K562 (cell line): ENCODE data around the gene CCND3. TPM values are rescaled to one million over a fixed set of nuclear protein-coding genes. Genes with fewer than 3 reads are reported as not detected.

Source experiments
- ADNP ChIP-seq: fragments of 200-800 bp; sonication (Bioruptor generic); IDR thresholded peaks from 2 replicates; pipeline ENCODE4 v1.6.1; 2016; ENCODE audit warnings: missing genetic modification characterization, missing compliant biosample characterization
- BRCA1 ChIP-seq, 2 experiments: fragments of 450-650 bp in 1 of 2; sonication (generic) in 1 of 2; formaldehyde crosslinking in 1 of 2; IDR thresholded peaks; 2 replicates each; pipeline versions ENCODE4 v1.5.0 to v1.6.1; 2017 to 2020; ENCODE audit warnings: mild to moderate bottlenecking in 1 of 2, missing genetic modification reagents in 1 of 2
- CTBP1 ChIP-seq: fragments of 450-650 bp; IDR thresholded peaks from 2 replicates; pipeline ENCODE4 v1.6.1; 2016; ENCODE audit warnings: borderline replicate concordance
- CXXC5 ChIP-seq: fragments of 250-450 bp; sonication (Bioruptor Pico); IDR thresholded peaks from 2 replicates; pipeline ENCODE4 v1.8.0; 2022; ENCODE audit warnings: inconsistent platforms, mild to moderate bottlenecking, moderate library complexity
- GABPA ChIP-seq: fragments of 200-800 bp; sonication (Bioruptor generic); conservative IDR thresholded peaks from 2 replicates; pipeline ENCODE4 v1.6.1; 2016; ENCODE audit warnings: low read depth, missing genetic modification characterization, missing compliant biosample characterization
- KLF6 ChIP-seq: fragments of 250-450 bp; sonication (Bioruptor Pico); IDR thresholded peaks from 2 replicates; pipeline ENCODE4 v1.4.0; 2020; ENCODE audit warnings: mild to moderate bottlenecking, moderate library complexity, borderline replicate concordance
- POLR3A ChIP-seq: IDR thresholded peaks from 2 replicates; pipeline ENCODE4 v1.6.1; 2011; ENCODE audit warnings: borderline replicate concordance, mild to moderate bottlenecking, moderate library complexity; ENCODE audit not compliant: insufficient read length, insufficient read depth; ENCODE audit errors: extremely low read depth
- ZBTB17 ChIP-seq: fragments of 450-650 bp; formaldehyde crosslinking; IDR thresholded peaks from 2 replicates; pipeline ENCODE4 v1.4.0; 2020; ENCODE audit warnings: mild to moderate bottlenecking
- ZNF12 ChIP-seq: sonication (generic); formaldehyde crosslinking; IDR thresholded peaks from 2 replicates; pipeline ENCODE4 v1.4.0; 2020; ENCODE audit warnings: mild to moderate bottlenecking, missing genetic modification reagents
- ZNF57 ChIP-seq: fragments of 450-650 bp; formaldehyde crosslinking; IDR thresholded peaks from 2 replicates; pipeline ENCODE4 v1.4.0; 2020; ENCODE audit warnings: mild to moderate bottlenecking, moderate library complexity
- ZNF830 ChIP-seq: fragments of 250-450 bp; sonication (Bioruptor Pico); IDR thresholded peaks from 2 replicates; pipeline ENCODE4 v1.5.0; 2021; ENCODE audit warnings: mild to moderate bottlenecking
- polyA plus RNA-seq, 8 experiments: library from polyadenylated mRNA; depleted of rRNA in 4 of 8; stranded (reverse) in 5 of 8; unstranded in 3 of 8; fragments of >200 nt; fragmentation: Nextera tagmentation in 2 of 8; fragmentation: Illumina TruSeq in 1 of 8; extraction: Ambion mirVana in 2 of 8; extraction: Trizol in 1 of 8; gene quantifications; 2 replicates each; pipeline versions ENCODE4 v1.2.1 to v1.2.3, GENCODE V29; 2011 to 2014; ENCODE audit warnings: inconsistent platforms in 1 of 8, missing spikeins in 1 of 8
- total RNA-seq, 7 experiments: library from RNA; depleted of rRNA in 6 of 7; stranded (reverse); fragments of >200 nt in 6 of 7; fragmentation: Illumina TruSeq in 2 of 7; extraction: Trizol in 2 of 7; gene quantifications; 2 replicates each; pipeline versions ENCODE4 v1.2.1 to v1.2.3, GENCODE V29; 2011 to 2021; ENCODE audit warnings: low replicate concordance in 1 of 7
- TF ChIP-seq, protein P1 (sequence below): sonication (generic); formaldehyde crosslinking; IDR thresholded peaks from 2 replicates; pipeline ENCODE4 v1.8.1; 2023; ENCODE audit warnings: mild to moderate bottlenecking, missing genetic modification reagents
- TF ChIP-seq, protein P2 (sequence below): fragments of 450-650 bp; IDR thresholded peaks from 2 replicates; pipeline ENCODE4 v1.6.1; 2016; ENCODE audit warnings: borderline replicate concordance
- TF ChIP-seq, protein P3 (sequence below), 2 experiments: IDR thresholded peaks; 2 replicates each; pipeline ENCODE4 v1.6.1; 2011; ENCODE audit warnings: borderline replicate concordance in 1 of 2, control low read depth in 1 of 2, low read depth in 1 of 2, low read length in 1 of 2, mild to moderate bottlenecking in 1 of 2, mixed read lengths in 1 of 2, moderate library complexity in 1 of 2; ENCODE audit not compliant: insufficient read depth in 1 of 2, insufficient read length in 1 of 2, poor library complexity in 1 of 2, severe bottlenecking in 1 of 2; ENCODE audit errors: extremely low read depth in 1 of 2
- TF ChIP-seq, protein P4 (sequence below): fragments of 450-650 bp; IDR thresholded peaks from 2 replicates; pipeline ENCODE4 v1.7.0; 2016; ENCODE audit warnings: borderline replicate concordance
- TF ChIP-seq, protein P5 (sequence below), 2 experiments: fragments of 450-650 bp; IDR thresholded peaks; 2 replicates each; pipeline ENCODE4 v1.6.1; 2016

CCND3 gene
- total and polyA plus RNA-seq, 9 of the 15 experiments (the other 6 are each of a cell fraction or from before 2014, with no cell fraction given) = 21.5 to 204 (median 97.4) TPM

DNA sequence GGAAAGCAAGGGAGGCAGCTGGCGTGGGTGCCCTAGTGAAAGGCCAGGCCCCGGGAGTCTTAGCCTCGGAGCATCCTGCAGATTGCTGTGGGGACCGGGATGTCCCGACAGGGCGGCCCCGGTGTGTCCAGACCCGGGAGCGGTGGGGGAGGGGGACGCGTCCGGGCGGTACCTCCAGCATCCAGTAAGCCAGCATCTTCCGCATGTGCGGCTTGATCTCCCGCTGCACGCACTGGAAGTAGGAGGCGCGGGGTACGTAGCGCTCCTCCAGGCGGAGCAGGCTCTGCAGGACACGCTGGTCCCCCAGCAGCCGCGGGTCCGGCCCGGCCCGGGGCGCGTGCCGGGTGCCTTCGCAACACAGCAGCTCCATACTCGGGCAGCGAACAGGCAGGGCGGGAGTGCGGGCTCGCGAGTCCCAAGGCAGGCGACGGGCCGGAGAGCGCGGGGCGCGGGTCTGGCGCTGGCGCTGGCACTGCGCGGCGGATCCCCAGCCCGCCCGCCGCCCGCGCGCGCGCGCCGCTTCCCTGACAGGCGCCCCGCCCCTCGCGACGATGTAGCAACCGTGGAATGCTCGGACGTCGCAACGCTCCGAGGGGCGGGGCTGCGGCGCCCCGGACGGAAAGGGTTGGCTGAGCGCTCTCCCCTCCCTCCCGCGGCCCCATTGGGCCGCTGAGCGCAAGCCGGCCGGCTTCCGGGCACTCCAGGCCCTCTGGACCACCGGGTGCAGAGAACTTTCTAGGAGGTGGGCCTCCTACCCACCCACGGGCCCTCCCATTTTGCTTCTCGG lies at the start of gene CCND3 (continued):
- TF ChIP-seq ADNP (tag) = no peak
- TF ChIP-seq, protein P1, sequence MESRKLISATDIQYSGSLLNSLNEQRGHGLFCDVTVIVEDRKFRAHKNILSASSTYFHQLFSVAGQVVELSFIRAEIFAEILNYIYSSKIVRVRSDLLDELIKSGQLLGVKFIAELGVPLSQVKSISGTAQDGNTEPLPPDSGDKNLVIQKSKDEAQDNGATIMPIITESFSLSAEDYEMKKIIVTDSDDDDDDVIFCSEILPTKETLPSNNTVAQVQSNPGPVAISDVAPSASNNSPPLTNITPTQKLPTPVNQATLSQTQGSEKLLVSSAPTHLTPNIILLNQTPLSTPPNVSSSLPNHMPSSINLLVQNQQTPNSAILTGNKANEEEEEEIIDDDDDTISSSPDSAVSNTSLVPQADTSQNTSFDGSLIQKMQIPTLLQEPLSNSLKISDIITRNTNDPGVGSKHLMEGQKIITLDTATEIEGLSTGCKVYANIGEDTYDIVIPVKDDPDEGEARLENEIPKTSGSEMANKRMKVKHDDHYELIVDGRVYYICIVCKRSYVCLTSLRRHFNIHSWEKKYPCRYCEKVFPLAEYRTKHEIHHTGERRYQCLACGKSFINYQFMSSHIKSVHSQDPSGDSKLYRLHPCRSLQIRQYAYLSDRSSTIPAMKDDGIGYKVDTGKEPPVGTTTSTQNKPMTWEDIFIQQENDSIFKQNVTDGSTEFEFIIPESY (CRISPR knock-in tag) = peak; percentile 43; the same call in 1 of the 2 replicates
- TF ChIP-seq, protein P2, sequence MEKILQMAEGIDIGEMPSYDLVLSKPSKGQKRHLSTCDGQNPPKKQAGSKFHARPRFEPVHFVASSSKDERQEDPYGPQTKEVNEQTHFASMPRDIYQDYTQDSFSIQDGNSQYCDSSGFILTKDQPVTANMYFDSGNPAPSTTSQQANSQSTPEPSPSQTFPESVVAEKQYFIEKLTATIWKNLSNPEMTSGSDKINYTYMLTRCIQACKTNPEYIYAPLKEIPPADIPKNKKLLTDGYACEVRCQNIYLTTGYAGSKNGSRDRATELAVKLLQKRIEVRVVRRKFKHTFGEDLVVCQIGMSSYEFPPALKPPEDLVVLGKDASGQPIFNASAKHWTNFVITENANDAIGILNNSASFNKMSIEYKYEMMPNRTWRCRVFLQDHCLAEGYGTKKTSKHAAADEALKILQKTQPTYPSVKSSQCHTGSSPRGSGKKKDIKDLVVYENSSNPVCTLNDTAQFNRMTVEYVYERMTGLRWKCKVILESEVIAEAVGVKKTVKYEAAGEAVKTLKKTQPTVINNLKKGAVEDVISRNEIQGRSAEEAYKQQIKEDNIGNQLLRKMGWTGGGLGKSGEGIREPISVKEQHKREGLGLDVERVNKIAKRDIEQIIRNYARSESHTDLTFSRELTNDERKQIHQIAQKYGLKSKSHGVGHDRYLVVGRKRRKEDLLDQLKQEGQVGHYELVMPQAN = peak; percentile 67; the same call in 1 of the 2 replicates
- TF ChIP-seq GABPA = peak; percentile 85
- 0 out of 2 replicates have a peak, but pooled peaks have one; percentile 50 for TF ChIP-seq ZNF57 (CRISPR knock-in tag)
- TF ChIP-seq, protein P3, sequence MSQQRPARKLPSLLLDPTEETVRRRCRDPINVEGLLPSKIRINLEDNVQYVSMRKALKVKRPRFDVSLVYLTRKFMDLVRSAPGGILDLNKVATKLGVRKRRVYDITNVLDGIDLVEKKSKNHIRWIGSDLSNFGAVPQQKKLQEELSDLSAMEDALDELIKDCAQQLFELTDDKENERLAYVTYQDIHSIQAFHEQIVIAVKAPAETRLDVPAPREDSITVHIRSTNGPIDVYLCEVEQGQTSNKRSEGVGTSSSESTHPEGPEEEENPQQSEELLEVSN (IDR thresholded peaks at IDR 0.05; ENCODE audit: borderline replicate concordance in 1 of 2, extremely low read depth in 1 of 2, insufficient read depth in 1 of 2, insufficient read length in 1 of 2, low read depth in 1 of 2, low read length in 1 of 2, poor library complexity in 1 of 2, severe bottlenecking in 1 of 2) = peak; percentile 46 to 83
- TF ChIP-seq KLF6 = peak; percentile 65; the same call in 1 of the 2 replicates
- TF ChIP-seq, protein P4, sequence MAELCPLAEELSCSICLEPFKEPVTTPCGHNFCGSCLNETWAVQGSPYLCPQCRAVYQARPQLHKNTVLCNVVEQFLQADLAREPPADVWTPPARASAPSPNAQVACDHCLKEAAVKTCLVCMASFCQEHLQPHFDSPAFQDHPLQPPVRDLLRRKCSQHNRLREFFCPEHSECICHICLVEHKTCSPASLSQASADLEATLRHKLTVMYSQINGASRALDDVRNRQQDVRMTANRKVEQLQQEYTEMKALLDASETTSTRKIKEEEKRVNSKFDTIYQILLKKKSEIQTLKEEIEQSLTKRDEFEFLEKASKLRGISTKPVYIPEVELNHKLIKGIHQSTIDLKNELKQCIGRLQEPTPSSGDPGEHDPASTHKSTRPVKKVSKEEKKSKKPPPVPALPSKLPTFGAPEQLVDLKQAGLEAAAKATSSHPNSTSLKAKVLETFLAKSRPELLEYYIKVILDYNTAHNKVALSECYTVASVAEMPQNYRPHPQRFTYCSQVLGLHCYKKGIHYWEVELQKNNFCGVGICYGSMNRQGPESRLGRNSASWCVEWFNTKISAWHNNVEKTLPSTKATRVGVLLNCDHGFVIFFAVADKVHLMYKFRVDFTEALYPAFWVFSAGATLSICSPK = no peak
- TF ChIP-seq CTBP1 = peak; percentile 95
- no peak for TF ChIP-seq POLR3A
- no peak for TF ChIP-seq ZBTB17 (CRISPR knock-in tag)
- TF ChIP-seq, protein P5, sequence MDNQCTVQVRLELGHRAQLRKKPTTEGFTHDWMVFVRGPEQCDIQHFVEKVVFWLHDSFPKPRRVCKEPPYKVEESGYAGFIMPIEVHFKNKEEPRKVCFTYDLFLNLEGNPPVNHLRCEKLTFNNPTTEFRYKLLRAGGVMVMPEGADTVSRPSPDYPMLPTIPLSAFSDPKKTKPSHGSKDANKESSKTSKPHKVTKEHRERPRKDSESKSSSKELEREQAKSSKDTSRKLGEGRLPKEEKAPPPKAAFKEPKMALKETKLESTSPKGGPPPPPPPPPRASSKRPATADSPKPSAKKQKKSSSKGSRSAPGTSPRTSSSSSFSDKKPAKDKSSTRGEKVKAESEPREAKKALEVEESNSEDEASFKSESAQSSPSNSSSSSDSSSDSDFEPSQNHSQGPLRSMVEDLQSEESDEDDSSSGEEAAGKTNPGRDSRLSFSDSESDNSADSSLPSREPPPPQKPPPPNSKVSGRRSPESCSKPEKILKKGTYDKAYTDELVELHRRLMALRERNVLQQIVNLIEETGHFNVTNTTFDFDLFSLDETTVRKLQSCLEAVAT (IDR thresholded peaks at IDR 0.05) = 0 out of 4 replicates have a peak, but pooled peaks have one; percentile 23 to 37
- TF ChIP-seq CXXC5 (CRISPR knock-in tag) = peak; percentile 95
- TF ChIP-seq BRCA1 (IDR thresholded peaks at IDR 0.05) = no peak
- peak; percentile 83; the same call in 1 of the 2 replicates for TF ChIP-seq BRCA1 (CRISPR knock-in tag; IDR thresholded peaks at IDR 0.05)
- 0 out of 2 replicates have a peak, but pooled peaks have one; percentile 23 for TF ChIP-seq ZNF830 (CRISPR knock-in tag)
- peak; percentile 58 for TF ChIP-seq ZNF12
